Renal cortex interstitium (tissue), 11 donors: ENCODE data around the gene ITGAL. TPM values are rescaled to one million over a fixed set of nuclear protein-coding genes. Genes with fewer than 3 reads are reported as not detected.
"Not testable (repeated sequence)": the region's sequence is repeated elsewhere in the genome, so short reads cannot be mapped to it uniquely, and the experiment has no call there.

Experiments
- DNase-seq, 11 donors: peaks; one replicate each; pipeline ENCODE4 v3.0.0-alpha.2; 2013; ENCODE audit warnings: low read depth in 9 of 11, low spot score in 4 of 11; ENCODE audit errors: extremely low read depth in 1 of 11
- polyA plus RNA-seq, 3 donors: library from polyadenylated mRNA; unstranded; fragments of 120-200 nt; gene quantifications; one replicate each; pipeline ENCODE4 v1.2.1, GENCODE V29; 2013; ENCODE audit not compliant: insufficient read length in 3 of 3

ITGAL gene
- polyA plus RNA-seq, 3 donors: 1.9 to 2.9 (median 2.6) TPM

- not testable (repeated sequence) for DNase-seq
These were observed 19.6 kb upstream of the ITGAL start for GRCh38 chr16:30452709-30453580.

- DNase-seq: no peak
These were observed 16.2 kb upstream of the ITGAL start for GRCh38 chr16:30456302-30456701.

- DNase-seq: no peak
These were observed 15.3 kb upstream of the ITGAL start for GRCh38 chr16:30457256-30457655.

GRCh38 chr16:30457743-30458560 is 14.6 kb upstream of the ITGAL start:
- no peak for DNase-seq

DNA sequence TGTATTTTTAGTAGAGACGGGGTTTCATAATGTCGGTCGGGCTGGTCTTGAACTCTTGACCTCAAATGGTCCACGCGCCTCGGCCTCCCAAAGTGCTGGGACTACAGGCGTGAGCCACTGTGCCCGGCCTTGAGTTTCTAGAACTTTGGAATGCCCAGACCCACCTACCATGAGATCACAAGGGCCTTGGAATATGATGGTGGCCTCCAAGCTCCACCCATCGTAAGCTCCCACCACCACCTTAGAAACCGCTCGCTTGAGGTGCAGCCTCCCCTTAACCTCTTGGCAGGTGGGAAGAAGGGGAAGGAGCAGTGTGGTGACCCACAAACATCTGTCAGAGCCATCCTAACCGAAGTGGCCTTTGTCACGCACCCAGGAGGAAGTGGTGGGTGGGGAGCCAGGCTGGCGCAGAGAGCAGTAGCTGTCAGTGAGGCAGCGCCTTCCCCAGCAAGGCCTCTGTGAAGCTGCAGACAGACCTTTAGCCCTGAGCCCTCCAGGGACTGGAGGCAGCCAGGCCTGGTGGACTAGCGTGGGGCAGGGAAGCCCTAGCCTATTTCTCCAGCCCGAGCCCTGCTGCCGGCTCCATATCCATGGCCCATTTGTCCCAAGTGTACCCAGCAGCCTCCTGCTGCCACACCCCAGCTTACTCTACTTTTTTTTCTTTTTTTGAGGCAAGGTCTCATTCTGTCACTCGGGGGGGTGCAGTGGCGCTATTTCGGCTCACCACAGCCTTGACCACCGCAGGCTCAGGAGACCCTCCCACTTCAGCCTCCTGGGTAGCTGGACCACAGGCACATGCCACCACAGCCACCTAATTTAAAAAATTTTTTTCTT is 13.8 kb upstream of the ITGAL start:
- DNase-seq: no peak

DNA sequence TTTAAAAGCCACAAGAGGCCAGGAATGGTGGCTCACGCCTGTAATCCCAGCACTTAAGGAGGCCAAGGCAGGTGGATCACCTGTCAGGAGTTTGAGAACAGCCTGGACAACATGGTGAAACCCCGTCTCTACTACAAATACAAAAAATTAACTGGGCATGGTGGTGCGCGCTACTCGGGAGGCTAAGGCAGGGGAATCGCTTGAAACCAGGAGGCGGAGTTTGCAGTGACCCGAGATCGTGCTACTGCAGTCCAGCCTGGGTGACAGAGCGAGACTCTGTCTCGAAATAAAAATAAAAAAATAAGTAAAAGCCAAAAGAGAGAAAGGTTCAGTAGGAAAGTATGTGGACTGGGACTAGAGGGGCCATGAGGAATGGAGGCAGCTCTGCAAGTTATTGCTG is 13.1 kb upstream of the ITGAL start:
- no peak for DNase-seq

- DNase-seq: not testable (repeated sequence)
These were observed 11.1 kb upstream of the ITGAL start for GRCh38 chr16:30461426-30461825.

- no peak for DNase-seq
These were observed 8.5 kb upstream of the ITGAL start for GRCh38 chr16:30464078-30464477.

- DNase-seq: no peak
These were observed 2.4 kb upstream of the ITGAL start for GRCh38 chr16:30470170-30470512.

- DNase-seq: no peak
These were observed 1.9 kb upstream of the ITGAL start for GRCh38 chr16:30470632-30470995.

GRCh38 chr16:30473231-30474073 is 910 bp downstream of the ITGAL start:
- no peak for DNase-seq

DNA sequence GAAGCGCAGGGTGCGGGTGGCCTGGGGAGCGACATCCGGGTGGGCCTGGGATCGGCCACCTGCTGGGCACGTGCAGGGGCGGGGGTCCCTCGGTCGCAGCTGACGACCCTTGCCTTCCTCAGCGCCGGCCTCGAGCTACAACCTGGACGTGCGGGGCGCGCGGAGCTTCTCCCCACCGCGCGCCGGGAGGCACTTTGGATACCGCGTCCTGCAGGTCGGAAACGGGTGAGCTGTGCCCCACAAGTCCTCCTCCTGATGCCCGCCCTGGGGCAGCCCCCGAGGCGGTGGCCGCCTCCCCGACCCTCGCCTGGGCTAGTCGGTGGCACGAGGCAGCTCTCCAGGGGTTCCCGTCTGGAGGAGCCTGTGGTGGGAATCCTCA is 1.5 kb downstream of the ITGAL start:
- DNase-seq: no peak

- DNase-seq: no peak
These were observed 2.1 kb downstream of the ITGAL start for GRCh38 chr16:30474684-30475083.

DNA sequence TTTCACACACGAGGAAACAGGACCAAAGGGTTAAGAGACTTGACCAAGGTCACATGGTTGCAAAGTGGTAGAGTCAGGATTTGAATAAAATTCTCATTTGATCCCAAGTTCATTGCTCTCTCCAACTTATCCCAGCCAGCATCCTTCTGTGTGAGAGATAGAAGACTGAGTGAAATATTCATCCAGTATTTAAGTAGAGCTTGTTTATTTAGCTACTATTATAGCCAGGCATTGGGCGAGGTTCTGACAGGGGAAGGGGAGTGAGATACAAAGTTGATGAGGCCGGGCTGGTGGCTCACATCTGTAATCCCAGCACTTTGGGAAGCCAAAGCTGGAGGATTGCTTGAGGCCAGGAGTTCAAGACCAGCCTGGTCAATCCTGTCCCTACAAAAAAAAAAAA is 4.4 kb downstream of the ITGAL start:
- no peak for DNase-seq

DNA sequence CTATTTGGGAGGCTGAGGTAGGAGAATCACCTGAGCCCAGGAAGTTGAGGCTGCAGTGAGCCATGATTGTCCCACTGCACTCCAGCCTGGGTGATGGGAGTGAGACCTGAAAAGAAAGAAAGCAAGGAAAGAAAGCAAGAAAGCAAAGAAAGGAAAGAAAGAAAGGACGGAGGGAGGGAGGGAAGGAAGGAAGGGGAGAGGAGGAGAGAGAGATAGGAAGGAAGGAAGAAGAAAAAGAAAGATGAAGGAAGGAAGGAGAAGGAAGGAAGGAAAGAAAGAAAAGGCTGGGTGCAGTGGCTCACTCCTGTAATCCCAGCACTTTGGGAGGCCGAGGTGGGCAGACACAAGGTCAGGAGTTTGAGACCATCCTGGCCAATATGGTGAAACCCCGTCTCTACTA is 5.2 kb downstream of the ITGAL start:
- DNase-seq: not testable (repeated sequence)

GRCh38 chr16:30478766-30479478 is 6.4 kb downstream of the ITGAL start:
- DNase-seq: no peak

GRCh38 chr16:30481381-30481780 is 8.8 kb downstream of the ITGAL start:
- DNase-seq: peak in 2 of 11 donors; percentile 17 to 23

GRCh38 chr16:30482366-30482765 is 9.8 kb downstream of the ITGAL start:
- DNase-seq: no peak
